GM20000 (cell line): ENCODE data around the gene FXYD7.
"Not testable (repeated sequence)": the region's sequence is repeated elsewhere in the genome, so short reads cannot be mapped to it uniquely, and the experiment has no call there.

Source experiments
- DNase-seq: peaks from one replicate; pipeline ENCODE4 v3.0.0; 2012; ENCODE audit warnings: low spot score
- TF ChIP-seq, protein P1 (sequence below): IDR thresholded peaks from 2 replicates; pipeline ENCODE4 v1.5.1; 2012; ENCODE audit warnings: mild to moderate bottlenecking, control low read depth; ENCODE audit errors: extremely low read depth, missing control alignments

Gene FXYD7

DNA sequence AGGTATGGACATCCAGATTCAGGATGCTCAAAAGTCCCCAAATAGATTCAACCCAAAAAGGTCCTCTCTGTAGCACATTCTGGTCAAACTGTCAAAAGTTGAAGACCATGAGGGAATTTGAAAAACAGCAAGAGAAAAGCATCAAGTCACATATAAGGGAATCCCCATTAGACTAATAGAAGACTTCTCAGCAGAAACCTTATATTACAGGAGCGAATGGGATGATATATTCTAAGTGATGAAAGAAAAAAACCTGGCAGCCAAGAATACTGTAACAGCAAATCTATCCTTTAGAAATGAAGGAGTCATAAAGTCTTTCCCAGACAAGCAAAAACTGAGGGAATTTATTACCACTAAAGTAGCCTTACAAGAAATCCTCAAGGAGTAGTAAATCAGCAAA is 41.2 kb downstream of the FXYD7 start:
- TF ChIP-seq, protein P1, sequence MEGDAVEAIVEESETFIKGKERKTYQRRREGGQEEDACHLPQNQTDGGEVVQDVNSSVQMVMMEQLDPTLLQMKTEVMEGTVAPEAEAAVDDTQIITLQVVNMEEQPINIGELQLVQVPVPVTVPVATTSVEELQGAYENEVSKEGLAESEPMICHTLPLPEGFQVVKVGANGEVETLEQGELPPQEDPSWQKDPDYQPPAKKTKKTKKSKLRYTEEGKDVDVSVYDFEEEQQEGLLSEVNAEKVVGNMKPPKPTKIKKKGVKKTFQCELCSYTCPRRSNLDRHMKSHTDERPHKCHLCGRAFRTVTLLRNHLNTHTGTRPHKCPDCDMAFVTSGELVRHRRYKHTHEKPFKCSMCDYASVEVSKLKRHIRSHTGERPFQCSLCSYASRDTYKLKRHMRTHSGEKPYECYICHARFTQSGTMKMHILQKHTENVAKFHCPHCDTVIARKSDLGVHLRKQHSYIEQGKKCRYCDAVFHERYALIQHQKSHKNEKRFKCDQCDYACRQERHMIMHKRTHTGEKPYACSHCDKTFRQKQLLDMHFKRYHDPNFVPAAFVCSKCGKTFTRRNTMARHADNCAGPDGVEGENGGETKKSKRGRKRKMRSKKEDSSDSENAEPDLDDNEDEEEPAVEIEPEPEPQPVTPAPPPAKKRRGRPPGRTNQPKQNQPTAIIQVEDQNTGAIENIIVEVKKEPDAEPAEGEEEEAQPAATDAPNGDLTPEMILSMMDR, result no peak
- no peak for DNase-seq

DNA sequence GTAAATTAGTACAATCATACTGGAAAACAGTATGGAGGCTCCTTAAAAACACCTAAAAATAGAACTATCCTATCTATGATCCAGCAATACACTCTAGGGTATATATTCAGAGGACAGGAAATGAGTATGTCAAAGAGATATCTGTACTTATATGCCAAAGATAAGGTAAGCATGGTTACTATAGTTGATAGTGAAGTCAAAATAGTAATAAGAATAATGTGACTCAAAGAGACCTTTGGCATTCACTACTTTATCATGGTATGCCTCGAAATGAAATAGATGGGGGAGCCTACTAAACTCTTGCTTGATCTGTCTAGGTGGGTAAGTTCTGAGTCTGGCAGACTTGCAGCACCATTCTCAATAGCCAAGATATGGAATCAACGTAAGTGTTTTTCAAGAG is 41.8 kb downstream of the FXYD7 start:
- DNase-seq, result no peak
- TF ChIP-seq, protein P1, result no peak

GRCh38 chr19:35194012-35194984 is 51.2 kb downstream of the FXYD7 start:
- DNase-seq, result no peak
- TF ChIP-seq, protein P1, result no peak

DNA sequence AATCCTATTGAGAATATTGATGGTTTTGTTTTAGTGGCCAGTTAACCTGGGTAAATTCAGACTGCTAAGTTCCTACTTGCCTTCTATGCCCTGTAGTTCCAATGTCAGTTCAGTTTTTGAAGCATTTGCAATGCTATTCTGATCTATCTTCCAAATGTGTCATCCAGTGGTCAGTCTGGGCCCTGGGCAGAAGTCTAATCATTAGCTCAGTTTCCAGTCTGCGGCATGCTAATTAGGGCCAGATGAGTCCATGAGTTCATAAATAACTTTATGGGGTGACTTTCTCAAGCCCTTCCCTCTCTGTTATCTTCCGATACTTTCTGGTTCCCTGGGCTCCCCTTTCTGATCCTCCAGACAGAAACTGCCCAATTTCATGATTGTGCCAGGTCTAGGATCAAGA is 52.8 kb downstream of the FXYD7 start:
- TF ChIP-seq, protein P1, result no peak
- DNase-seq, result no peak

- DNase-seq, result not testable (repeated sequence)
These were observed 53.8 kb downstream of the FXYD7 start for GRCh38 chr19:35196861-35197260.

DNA sequence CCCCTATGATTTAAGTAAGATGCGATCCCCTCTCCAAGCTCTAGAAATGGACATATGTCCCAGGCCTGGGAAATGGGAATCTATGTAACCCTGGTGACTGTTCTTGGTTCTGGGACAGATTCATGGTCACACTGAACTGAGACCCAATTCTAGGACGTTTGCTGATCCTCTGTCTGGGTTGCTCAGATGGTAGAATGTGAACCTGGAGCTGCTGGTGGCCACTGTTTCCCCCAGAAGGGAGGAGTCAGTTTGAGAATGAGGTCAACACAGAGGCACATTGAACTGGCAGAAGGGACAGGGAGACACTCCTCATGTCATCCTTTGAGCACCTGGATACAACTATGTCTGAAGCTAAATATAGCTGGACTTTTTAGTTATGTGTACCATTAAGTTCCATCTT is 56.4 kb downstream of the FXYD7 start:
- DNase-seq, result no peak
- TF ChIP-seq, protein P1, result no peak

GRCh38 chr19:35202722-35203688 is 60.0 kb downstream of the FXYD7 start:
- no peak for DNase-seq
- TF ChIP-seq, protein P1, result no peak
